Suprapubic skin (tissue), 4 donors: Measurements from ENCODE around the gene TMEM59L.

Experiments
- POLR2A ChIP-seq, 2 donors: fragments of 450-650 bp; IDR thresholded peaks; one replicate each; pipeline ENCODE4 v1.6.1; 2017; ENCODE audit warnings: antibody characterized with exemption in 2 of 2, mild to moderate bottlenecking in 2 of 2, moderate library complexity in 2 of 2
- POLR2AphosphoS5 ChIP-seq, 3 donors: sonication (generic); formaldehyde crosslinking; IDR thresholded peaks; one replicate each; pipeline ENCODE4 v1.6.1; 2017; ENCODE audit warnings: antibody characterized with exemption in 3 of 3
- TF ChIP-seq, protein P1 (sequence below), 2 donors: fragments of 200-600 bp in 1 of 2; fragments of 450-650 bp in 1 of 2; sonication (generic) in 1 of 2; IDR thresholded peaks; one replicate each; pipeline ENCODE4 v1.5.1; 2016 to 2019; ENCODE audit warnings: antibody characterized with exemption in 2 of 2, mild to moderate bottlenecking in 1 of 2, moderate library complexity in 1 of 2

DNA sequence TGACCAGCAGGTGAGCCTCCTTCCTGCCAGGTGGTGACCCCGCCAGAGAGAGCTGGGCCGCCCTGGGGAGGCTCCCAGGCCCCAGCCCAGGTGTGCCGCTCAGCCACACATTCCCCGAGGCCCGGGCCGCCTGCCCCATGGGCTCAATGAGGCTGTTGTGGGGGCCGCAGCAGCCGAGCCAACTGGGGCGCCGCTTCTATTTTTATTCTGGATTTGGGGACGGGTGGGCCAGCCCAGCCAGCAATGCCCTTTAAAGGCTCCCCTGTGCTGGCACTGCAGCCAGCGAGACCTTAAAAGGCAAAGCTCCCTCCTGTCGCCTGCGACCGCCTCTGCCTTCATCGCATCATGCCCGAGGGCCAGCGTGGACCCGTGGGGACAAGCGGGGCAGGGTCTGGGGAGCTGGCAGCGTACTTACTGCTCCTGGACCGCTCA is 53.1 kb downstream of the TMEM59L start:
- TF ChIP-seq POLR2AphosphoS5 (IDR thresholded peaks at IDR 0.05) (no peak), POLR2A (IDR thresholded peaks at IDR 0.05) (no peak)
- TF ChIP-seq, protein P1, sequence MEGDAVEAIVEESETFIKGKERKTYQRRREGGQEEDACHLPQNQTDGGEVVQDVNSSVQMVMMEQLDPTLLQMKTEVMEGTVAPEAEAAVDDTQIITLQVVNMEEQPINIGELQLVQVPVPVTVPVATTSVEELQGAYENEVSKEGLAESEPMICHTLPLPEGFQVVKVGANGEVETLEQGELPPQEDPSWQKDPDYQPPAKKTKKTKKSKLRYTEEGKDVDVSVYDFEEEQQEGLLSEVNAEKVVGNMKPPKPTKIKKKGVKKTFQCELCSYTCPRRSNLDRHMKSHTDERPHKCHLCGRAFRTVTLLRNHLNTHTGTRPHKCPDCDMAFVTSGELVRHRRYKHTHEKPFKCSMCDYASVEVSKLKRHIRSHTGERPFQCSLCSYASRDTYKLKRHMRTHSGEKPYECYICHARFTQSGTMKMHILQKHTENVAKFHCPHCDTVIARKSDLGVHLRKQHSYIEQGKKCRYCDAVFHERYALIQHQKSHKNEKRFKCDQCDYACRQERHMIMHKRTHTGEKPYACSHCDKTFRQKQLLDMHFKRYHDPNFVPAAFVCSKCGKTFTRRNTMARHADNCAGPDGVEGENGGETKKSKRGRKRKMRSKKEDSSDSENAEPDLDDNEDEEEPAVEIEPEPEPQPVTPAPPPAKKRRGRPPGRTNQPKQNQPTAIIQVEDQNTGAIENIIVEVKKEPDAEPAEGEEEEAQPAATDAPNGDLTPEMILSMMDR (IDR thresholded peaks at IDR 0.05): no peak
